Motor neuron (in vitro differentiated cells): ENCODE measurements around the gene PACRG. TPM values are rescaled to one million over a fixed set of nuclear protein-coding genes. Genes with fewer than 3 reads are reported as not detected.

Source experiments
- ATAC-seq, 8 experiments: fragments of 200-7000 bp; cut with Tn5 transposase; replicated peaks in 6 of 8; 2 replicates each; pipeline ENCODE4 v1.8.0; 2021; ENCODE audit warnings: mild to moderate bottlenecking in 8 of 8, moderate library complexity in 8 of 8
- H3K27ac ChIP-seq, 2 donors: fragments of 250-450 bp; sonication (Bioruptor Pico); 2 replicates each; pipeline ENCODE4 v1.9.0; 2021; ENCODE audit warnings: antibody characterized with exemption in 2 of 2, mild to moderate bottlenecking in 2 of 2, moderate library complexity in 1 of 2
- H3K4me1 ChIP-seq, 2 donors: fragments of 250-450 bp; sonication (Bioruptor Pico); replicated peaks in 1 of 2; 2 replicates each; pipeline ENCODE4 v1.6.1; 2021; ENCODE audit warnings: antibody characterized with exemption in 2 of 2, mild to moderate bottlenecking in 2 of 2, moderate library complexity in 1 of 2
- H3K4me3 ChIP-seq, 5 donors: fragments of 250-450 bp; sonication (Bioruptor Pico); 2 replicates each; pipeline ENCODE4 v1.9.0; 2021; ENCODE audit warnings: antibody characterized with exemption in 5 of 5, mild to moderate bottlenecking in 5 of 5, moderate library complexity in 4 of 5
- WGBS, 10 experiments: fragments of 450-650 bp; shearing (Covaris generic); methylation state at CpG; one replicate each; pipeline ENCODE4 v1.0.0; 2022; 5-methylcytosine and 5-hydroxymethylcytosine counted together
- in situ Hi-C, 9 experiments: fragments of 400-800 bp; cut with MboI; loops; one replicate each; pipeline ENCODE4 v1.15.0; 2021; ENCODE audit warnings: low sequenced_read_pairs in 9 of 9, low pct_unique_long_range_greater_than_20kb in 2 of 9; ENCODE audit not compliant: unreplicated experiment in 9 of 9
- total RNA-seq, 8 experiments: library from RNA; unstranded; fragments of 300-600 nt; gene quantifications; 2 replicates each; pipeline versions ENCODE4 v1.2.3 to v1.2.4, GENCODE V29; 2022

Gene PACRG
- total RNA-seq, 8 experiments from 2014 or later: 4.7 to 47.9 (median 11.9) TPM; not detected in 3

GRCh38 chr6:163281634-163282033 lies 553.9 kb downstream of the PACRG start:
- Histone ChIP-seq H3K4me3 (no peak overlapping the region), H3K27ac (no peak overlapping the region), H3K4me1 (peaks cover 0 to 4% of the 10 kb centered on the region in 2 donors)
- in situ Hi-C loops: no loop called here
- peak in 2 of 8 experiments; percentile 19 to 52 for ATAC-seq
- WGBS, 10 experiments: 0 to 100% (median 91%) methylated on average over 1 of the region's 1 CpG

- Histone ChIP-seq H3K27ac (no peak overlapping the region), H3K4me1 (peaks cover 0 to 4% of the 10 kb centered on the region in 2 donors), H3K4me3 (no peak overlapping the region)
- in situ Hi-C loops: no loop called here
- no peak for ATAC-seq
These were observed 554.9 kb downstream of the PACRG start for GRCh38 chr6:163282672-163283071.

- 40 to 92% (median 76%) methylated on average over 1 to 5 of the region's 5 CpGs; no CpG with 5 or more reads in 4 of the 10 experiments for WGBS, 10 experiments
- Histone ChIP-seq H3K27ac (no peak overlapping the region), H3K4me3 (no peak overlapping the region), H3K4me1 (peaks cover 0 to 9% of the 10 kb centered on the region in 2 donors)
- in situ Hi-C loops: no loop called here
- no peak for ATAC-seq
These were observed 556.4 kb downstream of the PACRG start for GRCh38 chr6:163284151-163284550.

GRCh38 chr6:163285691-163286090 lies 557.9 kb downstream of the PACRG start:
- WGBS, 10 experiments: 40 to 100% (median 80%) methylated on average over 1 to 6 of the region's 7 CpGs; no CpG with 5 or more reads in 1 of the 10 experiments
- peak in 4 of 8 experiments; percentile 24 to 79 (median 64) for ATAC-seq
- peaks cover 0 to 9% of the 10 kb centered on the region in 2 donors for H3K4me1 ChIP-seq
- in situ Hi-C loops: no loop called here
- H3K4me3 ChIP-seq: no peak overlapping the region
- H3K27ac ChIP-seq: peak overlapping the region in 1 of 2 donors; percentile 12

- Histone ChIP-seq H3K4me1 (peaks cover 0 to 9% of the 10 kb centered on the region in 2 donors), H3K27ac (no peak overlapping the region), H3K4me3 (no peak overlapping the region)
- in situ Hi-C loops: no loop called here
- ATAC-seq: no peak
- WGBS, 10 experiments: 41 to 100% (median 80%) methylated on average over 1 to 8 of the region's 8 CpGs; no CpG with 5 or more reads in 1 of the 10 experiments
These were observed 559.9 kb downstream of the PACRG start for GRCh38 chr6:163287626-163288025.

- no peak for ATAC-seq
- in situ Hi-C loops: no loop called here
- H3K27ac ChIP-seq: no peak overlapping the region
- peaks cover 0 to 9% of the 10 kb centered on the region in 2 donors for H3K4me1 ChIP-seq
- no peak overlapping the region for H3K4me3 ChIP-seq
- WGBS, 10 experiments: 74 to 100% (median 96%) methylated on average over 1 to 8 of the region's 8 CpGs; no CpG with 5 or more reads in 1 of the 10 experiments
These were observed 560.3 kb downstream of the PACRG start for GRCh38 chr6:163288066-163288465.

GRCh38 chr6:163288915-163289314 lies 561.1 kb downstream of the PACRG start:
- Histone ChIP-seq H3K27ac (no peak overlapping the region), H3K4me3 (no peak overlapping the region), H3K4me1 (peaks cover 0 to 9% of the 10 kb centered on the region in 2 donors)
- ATAC-seq: no peak
- in situ Hi-C loops: no loop called here
- WGBS, 10 experiments: 20 to 100% (median 82%) methylated on average over 1 to 9 of the region's 11 CpGs

GRCh38 chr6:163289447-163289846 lies 561.7 kb downstream of the PACRG start:
- in situ Hi-C loops: no loop called here
- Histone ChIP-seq H3K4me1 (peaks cover 0 to 9% of the 10 kb centered on the region in 2 donors), H3K4me3 (no peak overlapping the region), H3K27ac (no peak overlapping the region)
- no peak for ATAC-seq
- 0 to 100% (median 100%) methylated on average over 1 to 4 of the region's 4 CpGs; no CpG with 5 or more reads in 3 of the 10 experiments for WGBS, 10 experiments

- 65 to 100% (median 90%) methylated on average over 2 to 17 of the region's 22 CpGs; no CpG with 5 or more reads in 1 of the 10 experiments for WGBS, 10 experiments
- in situ Hi-C loops: no loop called here
- Histone ChIP-seq H3K4me1 (peaks cover 0 to 7% of the 10 kb centered on the region in 2 donors), H3K4me3 (no peak overlapping the region), H3K27ac (no peak overlapping the region)
- ATAC-seq: no peak
These were observed 562.9 kb downstream of the PACRG start for GRCh38 chr6:163290545-163291274.

- no peak overlapping the region for H3K27ac ChIP-seq
- no peak for ATAC-seq
- 0 to 100% (median 71%) methylated on average over 1 to 4 of the region's 5 CpGs for WGBS, 10 experiments
- in situ Hi-C loops: no loop called here
- no peak overlapping the region for H3K4me3 ChIP-seq
- peaks cover 0 to 7% of the 10 kb centered on the region in 2 donors for H3K4me1 ChIP-seq
These were observed 563.8 kb downstream of the PACRG start for GRCh38 chr6:163291622-163292021.

- H3K27ac ChIP-seq: no peak overlapping the region
- in situ Hi-C loops: no loop called here
- H3K4me1 ChIP-seq: peaks cover 8 to 20% of the 10 kb centered on the region in 2 donors
- 48 to 94% (median 83%) methylated on average over 1 to 6 of the region's 6 CpGs for WGBS, 10 experiments
- no peak overlapping the region for H3K4me3 ChIP-seq
- no peak for ATAC-seq
These were observed 565.5 kb downstream of the PACRG start for GRCh38 chr6:163293286-163293685.

- ATAC-seq: no peak
- in situ Hi-C loops: no loop called here
These were observed 567.0 kb downstream of the PACRG start for GRCh38 chr6:163294734-163295133.

GRCh38 chr6:163296835-163297519 lies 569.2 kb downstream of the PACRG start:
- peak in 2 of 8 experiments; percentile 35 to 37 for ATAC-seq
- H3K4me3 ChIP-seq: no peak overlapping the region
- in situ Hi-C loops: no loop called here
- H3K27ac ChIP-seq: no peak overlapping the region
- H3K4me1 ChIP-seq: peaks cover 17 to 23% of the 10 kb centered on the region in 2 donors
- WGBS, 10 experiments: 43 to 95% (median 74%) methylated on average over 2 to 6 of the region's 6 CpGs

More at GRCh38 chr6:163294734-163295133, 567.0 kb downstream of the PACRG start:
- Histone ChIP-seq H3K4me1 (peaks cover 8 to 15% of the 10 kb centered on the region in 2 donors), H3K27ac (no peak overlapping the region), H3K4me3 (no peak overlapping the region)
